WTC11 (cell line): ENCODE results near the gene ENTPD6. TPM values are rescaled to one million over a fixed set of nuclear protein-coding genes. Genes with fewer than 3 reads are reported as not detected.

Source experiments
- ATAC-seq: fragments of 200-7000 bp; cut with Tn5 transposase; 2 replicates; pipeline ENCODE4 v1.10.0; 2021; ENCODE audit warnings: mild to moderate bottlenecking, moderate library complexity
- CTCF ChIA-PET: fragments of 300-600 bp; sonication (Branson Sonifier 250); formaldehyde crosslinking; loops from one replicate; lab custom pipeline; 2021; ENCODE audit warnings: antibody characterized with exemption; lab: Charles Lee
- POLR2A ChIA-PET: fragments of 350-600 bp; sonication (Branson Sonifier 250); formaldehyde crosslinking; loops from one replicate; lab custom pipeline; 2021; ENCODE audit warnings: antibody characterized with exemption; lab: Charles Lee
- DNase-seq: peaks from one replicate; pipeline ENCODE4 v3.0.0; 2021; ENCODE audit warnings: low spot score
- H3K27ac Mint-ChIP-seq: 2 replicates; pipeline ENCODE4 v1.8.0; 2021; ENCODE audit warnings: mixed read lengths
- H3K27me3 Mint-ChIP-seq: 2 replicates; pipeline ENCODE4 v1.8.0; 2021; ENCODE audit warnings: low read depth, mild to moderate bottlenecking, moderate library complexity, mixed read lengths
- H3K36me3 Mint-ChIP-seq: 2 replicates; pipeline ENCODE4 v1.8.0; 2021; ENCODE audit warnings: mixed read lengths
- H3K4me1 Mint-ChIP-seq: 2 replicates; pipeline ENCODE4 v1.8.0; 2022; ENCODE audit warnings: mixed read lengths
- H3K4me3 Mint-ChIP-seq: 2 replicates; pipeline ENCODE4 v1.8.0; 2021; ENCODE audit warnings: mild to moderate bottlenecking, moderate library complexity, mixed read lengths
- H3K9me3 Mint-ChIP-seq: 2 replicates; pipeline ENCODE4 v1.8.0; 2021; ENCODE audit warnings: mixed read lengths
- CREM ChIP-seq: sonication (generic); formaldehyde crosslinking; IDR thresholded peaks from 2 replicates; pipeline ENCODE4 v1.8.1; 2022; ENCODE audit warnings: mild to moderate bottlenecking, missing genetic modification reagents, moderate library complexity
- FOXK1 ChIP-seq: sonication (generic); formaldehyde crosslinking; IDR thresholded peaks from 2 replicates; pipeline ENCODE4 v1.8.0; 2022; ENCODE audit warnings: mild to moderate bottlenecking, moderate library complexity, missing genetic modification reagents
- FOXP1 ChIP-seq: sonication (generic); formaldehyde crosslinking; IDR thresholded peaks from 2 replicates; pipeline ENCODE4 v1.8.0; 2022; ENCODE audit warnings: missing genetic modification reagents, mild to moderate bottlenecking, moderate library complexity, borderline replicate concordance
- FOXP4 ChIP-seq: sonication (generic); formaldehyde crosslinking; IDR thresholded peaks from 2 replicates; pipeline ENCODE4 v1.8.0; 2022; ENCODE audit warnings: mild to moderate bottlenecking, missing genetic modification reagents
- JAZF1 ChIP-seq: fragments of 250-450 bp; sonication (Bioruptor Pico); IDR thresholded peaks from 2 replicates; pipeline ENCODE4 v1.9.0; 2021; ENCODE audit warnings: moderate library complexity, mild to moderate bottlenecking, inconsistent platforms
- NFATC4 ChIP-seq: fragments of 250-450 bp; sonication (Bioruptor Pico); IDR thresholded peaks from 2 replicates; pipeline ENCODE4 v1.9.0; 2021; ENCODE audit warnings: mild to moderate bottlenecking
- NR2C2 ChIP-seq: sonication (generic); formaldehyde crosslinking; IDR thresholded peaks from 2 replicates; pipeline ENCODE4 v1.8.0; 2022; ENCODE audit warnings: mild to moderate bottlenecking, missing genetic modification reagents
- PRRX2 ChIP-seq: fragments of 250-450 bp; sonication (Bioruptor Pico); IDR thresholded peaks from 2 replicates; pipeline ENCODE4 v1.8.0; 2021; ENCODE audit warnings: mild to moderate bottlenecking
- ZNF138 ChIP-seq: sonication (generic); formaldehyde crosslinking; conservative IDR thresholded peaks from 2 replicates; pipeline ENCODE4 v1.8.1; 2022; ENCODE audit warnings: mild to moderate bottlenecking, moderate library complexity, missing genetic modification reagents
- ZNF219 ChIP-seq: sonication (generic); formaldehyde crosslinking; IDR thresholded peaks from 2 replicates; pipeline ENCODE4 v1.8.0; 2023; ENCODE audit warnings: missing genetic modification reagents, mild to moderate bottlenecking, borderline replicate concordance
- total RNA-seq: library from RNA; stranded (reverse); gene quantifications from 3 replicates; pipeline ENCODE4 v1.2.3, GENCODE V29; 2021
- TF ChIP-seq, protein P1 (sequence below): sonication (generic); formaldehyde crosslinking; IDR thresholded peaks from 2 replicates; pipeline ENCODE4 v1.8.1; 2022; ENCODE audit warnings: low read depth, missing genetic modification reagents, borderline replicate concordance

Gene ENTPD6
- total RNA-seq, 1 experiment from 2014 or later: 56.9 TPM

- Mint-ChIP-seq H3K36me3 (peaks cover 33% of the 10 kb centered on the region), H3K27ac (peak overlapping the region; percentile 77; the same call in 1 of the 2 replicates), H3K27me3 (no peaks in the 10 kb centered on the region), H3K4me1 (no peaks in the 10 kb centered on the region), H3K9me3 (no peaks in the 10 kb centered on the region), H3K4me3 (no peak overlapping the region)
- CTCF ChIA-PET: interaction anchor here (1.0 to 2.2 kb wide), 3 partner anchors 20 to 123 kb away, joined by 3 to 6 read pairs (median 6); no protein-coding TSS in a partner anchor
- POLR2A ChIA-PET: no interaction called here
- TF ChIP-seq ZNF138 (CRISPR knock-in tag) (no peak), NR2C2 (CRISPR knock-in tag) (no peak), JAZF1 (CRISPR knock-in tag) (no peak), NFATC4 (CRISPR knock-in tag) (no peak), FOXP4 (CRISPR knock-in tag) (no peak), FOXP1 (CRISPR knock-in tag) (no peak), FOXK1 (no peak), ZNF219 (CRISPR knock-in tag) (no peak), CREM (CRISPR knock-in tag) (no peak), PRRX2 (CRISPR knock-in tag) (no peak)
- TF ChIP-seq, protein P1, sequence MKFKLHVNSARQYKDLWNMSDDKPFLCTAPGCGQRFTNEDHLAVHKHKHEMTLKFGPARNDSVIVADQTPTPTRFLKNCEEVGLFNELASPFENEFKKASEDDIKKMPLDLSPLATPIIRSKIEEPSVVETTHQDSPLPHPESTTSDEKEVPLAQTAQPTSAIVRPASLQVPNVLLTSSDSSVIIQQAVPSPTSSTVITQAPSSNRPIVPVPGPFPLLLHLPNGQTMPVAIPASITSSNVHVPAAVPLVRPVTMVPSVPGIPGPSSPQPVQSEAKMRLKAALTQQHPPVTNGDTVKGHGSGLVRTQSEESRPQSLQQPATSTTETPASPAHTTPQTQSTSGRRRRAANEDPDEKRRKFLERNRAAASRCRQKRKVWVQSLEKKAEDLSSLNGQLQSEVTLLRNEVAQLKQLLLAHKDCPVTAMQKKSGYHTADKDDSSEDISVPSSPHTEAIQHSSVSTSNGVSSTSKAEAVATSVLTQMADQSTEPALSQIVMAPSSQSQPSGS (CRISPR knock-in tag): no peak
- ATAC-seq (no peak), DNase-seq (peak; percentile 9)
Measured at GRCh38 chr20:25275813-25276532, 80.5 kb downstream of the ENTPD6 start.

Other genes starting within 250 kb of the ENTPD6 start
- gene CST7, start 246.4 kb upstream of the ENTPD6 start, total RNA-seq: not detected in 3 replicates
- gene APMAP, start 203.0 kb upstream of the ENTPD6 start, total RNA-seq: 55.3 to 64.4 TPM (median 62.1 TPM) in 3 replicates
- 1.5 to 2.7 TPM (median 2.4 TPM) in 3 replicates for gene ACSS1, start 137.6 kb upstream of the ENTPD6 start, total RNA-seq
- 0.23 TPM in 1 of 3 replicates, not detected in the others for gene VSX1, start 113.6 kb upstream of the ENTPD6 start, total RNA-seq
- gene PYGB, start 52.4 kb downstream of the ENTPD6 start, total RNA-seq: 44.5 to 48.5 TPM (median 46.3 TPM) in 3 replicates
- gene ABHD12, start 195.1 kb downstream of the ENTPD6 start, total RNA-seq: 63.1 to 68.7 TPM (median 68.2 TPM) in 3 replicates
- gene GINS1, start 212.0 kb downstream of the ENTPD6 start, total RNA-seq: 69.8 to 71.6 TPM (median 70.4 TPM) in 3 replicates